Activated B cell treated with CpG ODN at 0.5 μM for 24 hours (primary cell): ENCODE data around the gene SYTL4. TPM values are rescaled to one million over a fixed set of nuclear protein-coding genes. Genes with fewer than 3 reads are reported as not detected.
"Not testable (repeated sequence)": the region's sequence is repeated elsewhere in the genome, so short reads cannot be mapped to it uniquely, and the experiment has no call there.

Experiments used
- ATAC-seq: fragments of 200-7000 bp; cut with Tn5 transposase; one replicate; pipeline ENCODE4 v1.10.0; 2021; ENCODE audit warnings: low read depth, mild to moderate bottlenecking, moderate library complexity
- CTCF ChIA-PET: fragments of 350-600 bp; sonication (Branson Sonifier 250); formaldehyde crosslinking; loops from one replicate; lab custom pipeline; 2021; ENCODE audit warnings: antibody characterized with exemption; lab: Charles Lee
- POLR2A ChIA-PET: fragments of 350-600 bp; sonication (Branson Sonifier 250); formaldehyde crosslinking; loops from one replicate; lab custom pipeline; 2021; ENCODE audit warnings: antibody characterized with exemption; lab: Charles Lee
- DNase-seq: peaks from one replicate; pipeline ENCODE4 v3.0.0; 2022
- H3K27ac Mint-ChIP-seq: one replicate; pipeline ENCODE4 v1.8.0; 2020; ENCODE audit warnings: mixed read lengths
- H3K27me3 Mint-ChIP-seq: one replicate; pipeline ENCODE4 v1.8.0; 2021; ENCODE audit warnings: mixed read lengths
- H3K36me3 Mint-ChIP-seq: one replicate; pipeline ENCODE4 v1.8.0; 2021; ENCODE audit warnings: low read depth, mixed read lengths
- H3K4me1 Mint-ChIP-seq: one replicate; pipeline ENCODE4 v1.8.0; 2021; ENCODE audit warnings: mixed read lengths
- H3K4me3 Mint-ChIP-seq: one replicate; pipeline ENCODE4 v1.8.0; 2020; ENCODE audit warnings: mild to moderate bottlenecking, mixed read lengths
- H3K9me3 Mint-ChIP-seq: one replicate; pipeline ENCODE4 v1.8.0; 2020; ENCODE audit warnings: mixed read lengths
- CTCF ChIP-seq: fragments of 200-600 bp; IDR thresholded peaks from one replicate; pipeline ENCODE4 v1.8.0; 2022; ENCODE audit warnings: antibody characterized with exemption, mild to moderate bottlenecking
- intact Hi-C: fragments of 100-400 bp; cut with micrococcal nuclease; formaldehyde crosslinking; loops from one replicate; pipeline ENCODE4 v1.15.1; 2024
- total RNA-seq: library from RNA; stranded (reverse); gene quantifications from 2 replicates; pipeline ENCODE4 v1.2.3, GENCODE V29; 2022

Gene SYTL4
- total RNA-seq, 1 donor from 2014 or later, result 0.20 TPM

DNA sequence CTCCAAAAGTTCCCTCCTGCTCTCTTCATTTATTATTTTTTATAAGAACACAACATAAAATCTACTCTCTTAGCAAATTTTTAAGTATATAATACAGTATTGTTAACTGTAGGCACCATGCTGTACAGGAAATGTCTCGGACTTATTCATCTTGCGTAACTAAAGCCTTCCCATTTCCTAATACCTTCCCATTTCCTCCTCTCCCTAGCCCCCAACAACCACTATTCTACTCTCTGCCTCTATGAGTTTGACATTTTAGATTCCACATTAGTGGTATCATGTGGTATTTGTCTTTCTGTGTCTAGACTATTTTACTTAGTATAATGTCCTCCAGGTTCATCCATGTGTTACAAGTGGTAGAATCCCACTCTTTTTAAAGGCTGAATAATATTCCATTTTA is 15.8 kb upstream of the SYTL4 start:
- ATAC-seq (no peak), DNase-seq (no peak)
- Mint-ChIP-seq H3K27me3 (peaks cover 2% of the 10 kb centered on the region), H3K4me1 (no peaks in the 10 kb centered on the region), H3K4me3 (no peak overlapping the region), H3K27ac (no peak overlapping the region), H3K9me3 (no peaks in the 10 kb centered on the region), H3K36me3 (no peaks in the 10 kb centered on the region)
- POLR2A ChIA-PET, result no interaction called here
- CTCF ChIA-PET, result no interaction called here
- no peak for TF ChIP-seq CTCF
- intact Hi-C loops, result no loop called here

- Mint-ChIP-seq H3K36me3 (no peaks in the 10 kb centered on the region), H3K9me3 (no peaks in the 10 kb centered on the region), H3K4me3 (no peak overlapping the region), H3K27ac (no peak overlapping the region), H3K4me1 (no peaks in the 10 kb centered on the region), H3K27me3 (peaks cover 2% of the 10 kb centered on the region)
- ATAC-seq (no peak), DNase-seq (no peak)
- ChIA-PET CTCF (interaction anchor here (1.7 kb wide), 1 partner anchor 21 kb away, joined by 5 read pairs; no protein-coding TSS in a partner anchor), POLR2A (no interaction called here)
- intact Hi-C loops, result no loop called here
- TF ChIP-seq CTCF, result no peak
These were observed 15.2 kb upstream of the SYTL4 start for GRCh38 chrX:100747090-100747489.

DNA sequence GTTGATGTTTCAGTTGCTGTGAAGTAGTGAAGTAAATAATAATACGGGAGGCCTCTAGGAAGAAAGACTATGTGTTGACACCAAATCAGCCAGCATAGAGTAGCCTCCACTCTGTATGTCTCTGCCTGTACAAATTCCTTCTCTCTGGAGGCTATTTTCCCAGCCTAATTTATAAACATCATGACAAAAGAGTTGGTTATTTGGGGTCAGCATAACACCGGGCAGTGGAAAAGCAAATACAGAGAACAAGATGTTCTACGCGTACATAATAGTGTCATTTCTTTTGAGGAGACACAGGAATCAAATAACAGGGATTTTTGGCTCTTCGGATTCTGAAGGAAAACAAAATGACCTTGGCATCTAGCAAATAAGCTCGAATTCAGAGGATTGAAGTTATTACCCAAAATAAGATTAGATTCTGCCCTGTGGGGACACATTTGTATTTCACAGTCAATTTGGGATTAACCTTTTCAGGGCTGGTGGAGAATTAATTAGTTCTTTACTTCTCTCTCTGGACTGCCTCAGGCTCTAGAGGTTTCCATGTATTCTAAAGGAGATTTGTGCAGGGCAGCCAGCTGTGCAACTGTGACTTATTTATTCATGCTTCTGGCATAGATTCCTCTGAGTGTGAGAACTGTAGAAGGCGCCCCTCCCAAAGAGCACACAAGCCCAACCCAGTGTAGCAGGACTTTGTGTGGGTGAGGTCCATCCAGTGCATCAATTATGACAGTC is 14.1 kb upstream of the SYTL4 start:
- Mint-ChIP-seq H3K36me3 (no peaks in the 10 kb centered on the region), H3K9me3 (no peaks in the 10 kb centered on the region), H3K27me3 (peaks cover 2% of the 10 kb centered on the region), H3K27ac (no peak overlapping the region), H3K4me1 (no peaks in the 10 kb centered on the region), H3K4me3 (no peak overlapping the region)
- DNase-seq, result no peak
- ATAC-seq, result no peak
- ChIA-PET POLR2A (no interaction called here), CTCF (interaction anchor here (1.7 kb wide), 1 partner anchor 22 kb away, joined by 5 read pairs; no protein-coding TSS in a partner anchor)
- intact Hi-C loops, result no loop called here
- no peak for TF ChIP-seq CTCF

DNA sequence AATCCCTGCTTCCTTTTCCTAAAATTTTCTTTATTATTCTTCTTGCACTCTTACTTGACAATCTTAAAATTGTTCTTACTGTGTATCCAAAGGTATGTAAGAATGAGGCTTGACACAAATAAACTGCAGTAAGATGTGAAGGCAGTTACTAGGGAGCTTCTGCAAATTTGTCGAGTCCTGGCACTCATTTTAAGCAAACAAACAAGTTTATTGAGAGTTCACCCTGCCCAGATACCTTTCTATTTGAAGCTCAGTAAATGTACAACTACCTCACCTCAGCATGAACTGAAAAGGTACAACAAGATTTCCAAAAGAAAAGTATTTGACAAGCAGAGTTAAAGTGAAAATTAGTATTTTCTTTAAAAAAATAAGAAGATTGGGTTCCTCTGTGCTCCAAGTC is 13.3 kb upstream of the SYTL4 start:
- no peak for ATAC-seq
- no peak for DNase-seq
- POLR2A ChIA-PET, result no interaction called here
- Mint-ChIP-seq H3K36me3 (no peaks in the 10 kb centered on the region), H3K4me3 (no peak overlapping the region), H3K27ac (no peak overlapping the region), H3K9me3 (no peaks in the 10 kb centered on the region), H3K4me1 (no peaks in the 10 kb centered on the region), H3K27me3 (peaks cover 2% of the 10 kb centered on the region)
- intact Hi-C loops, result no loop called here
- CTCF ChIA-PET, result interaction anchor here (1.7 kb wide), 1 partner anchor 23 kb away, joined by 5 read pairs; no protein-coding TSS in a partner anchor
- TF ChIP-seq CTCF, result no peak

GRCh38 chrX:100743009-100743607 is 11.2 kb upstream of the SYTL4 start:
- Mint-ChIP-seq H3K27me3 (peaks cover under 1% of the 10 kb centered on the region), H3K27ac (no peak overlapping the region), H3K4me1 (no peaks in the 10 kb centered on the region), H3K9me3 (no peaks in the 10 kb centered on the region), H3K4me3 (no peak overlapping the region), H3K36me3 (no peaks in the 10 kb centered on the region)
- ChIA-PET CTCF (interaction anchor here (1.3 to 1.7 kb wide), 2 partner anchors 26 to 56 kb away, joined by 3 to 4 read pairs; no protein-coding TSS in a partner anchor), POLR2A (no interaction called here)
- no peak for TF ChIP-seq CTCF
- DNase-seq, result no peak
- ATAC-seq, result no peak
- intact Hi-C loops, result no loop called here

DNA sequence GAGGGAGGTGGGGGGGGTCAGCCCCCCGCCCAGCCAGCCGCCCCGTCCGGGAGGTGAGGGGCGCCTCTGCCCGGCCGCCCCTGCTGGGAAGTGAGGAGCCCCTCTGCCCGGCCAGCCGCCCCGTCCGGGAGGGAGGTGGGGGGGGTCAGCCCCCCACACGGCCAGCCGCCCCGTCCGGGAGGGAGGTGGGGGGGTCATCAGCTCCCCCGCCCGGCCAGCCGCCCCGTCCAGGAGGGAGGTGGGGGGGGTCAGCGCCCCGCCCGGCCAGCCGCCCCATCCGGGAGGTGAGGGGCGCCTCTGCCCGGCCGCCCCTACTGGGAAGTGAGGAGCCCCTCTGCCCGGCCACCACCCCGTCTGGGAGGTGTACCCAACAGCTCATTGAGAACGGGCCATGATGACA is 7.9 kb downstream of the SYTL4 start:
- ATAC-seq, intact Hi-C loops: not testable (repeated sequence)

More for the DNA sequence above, 7.9 kb downstream of the SYTL4 start:
- H3K4me1 Mint-ChIP-seq, CTCF ChIA-PET, H3K27me3 Mint-ChIP-seq, H3K4me3 Mint-ChIP-seq, H3K36me3 Mint-ChIP-seq, H3K27ac Mint-ChIP-seq, H3K9me3 Mint-ChIP-seq, DNase-seq, POLR2A ChIA-PET: not testable (repeated sequence)
